ENCODE data around the gene PAX8. TPM values are rescaled to one million over a fixed set of nuclear protein-coding genes. Genes with fewer than 3 reads are reported as not detected.

PAX8 gene
- total and polyA plus RNA-seq, 2 experiments from 2014 or later = 0.21 to 0.32 TPM

DNA sequence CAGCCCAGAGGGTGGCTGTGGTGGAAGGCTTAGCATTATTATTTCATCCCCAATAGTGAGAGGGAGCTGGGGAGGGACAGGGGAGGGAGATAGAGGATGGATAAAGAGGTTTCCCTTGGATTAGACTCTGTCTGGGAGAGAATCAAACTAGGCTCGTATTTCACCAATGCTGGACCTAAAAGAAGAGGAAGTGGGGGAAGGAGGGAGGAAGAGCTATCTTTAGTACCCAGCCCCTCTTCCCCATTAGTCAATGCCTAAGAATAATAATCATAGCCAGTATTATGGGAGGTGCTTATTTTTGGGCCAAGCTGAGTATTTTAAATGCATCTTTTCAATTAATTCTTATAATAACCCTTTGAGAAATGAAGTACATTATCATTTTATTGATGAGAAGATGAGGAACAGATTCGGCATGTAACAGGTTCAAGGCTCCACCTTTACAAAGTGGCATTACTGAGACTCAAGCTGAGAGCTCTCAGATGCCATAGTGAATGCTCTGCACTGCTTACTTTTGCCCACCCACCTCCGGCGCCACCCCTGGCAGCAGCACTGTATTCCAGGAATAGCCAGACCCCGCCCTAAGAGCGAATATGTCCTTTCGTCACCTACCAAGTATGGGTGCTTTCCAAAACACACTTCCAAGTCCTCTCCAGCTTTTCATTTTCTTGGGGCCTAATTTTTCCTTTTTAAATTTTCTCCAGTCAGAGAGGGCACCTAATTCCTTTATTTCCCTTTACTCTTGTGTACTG, 21.0 kb downstream of the PAX8 start:
- peak overlapping the region; percentile 12; the same call in 1 of the 2 replicates for H3K4me2 ChIP-seq
- H3K4me3 ChIP-seq = no peak overlapping the region
- Mint-ChIP-seq H3K4me1 (peaks cover 17% of the 10 kb centered on the region), H3K36me3 (ENCODE audit: low read depth) (no peaks in the 10 kb centered on the region), H3K27ac (no peak overlapping the region), H3K27me3 (ENCODE audit: insufficient read depth, low read depth, poor library complexity) (peaks cover 9% of the 10 kb centered on the region), H3K4me3 (no peak overlapping the region), H3K9me3 (no peaks in the 10 kb centered on the region)
- TF ChIP-seq, protein P1, sequence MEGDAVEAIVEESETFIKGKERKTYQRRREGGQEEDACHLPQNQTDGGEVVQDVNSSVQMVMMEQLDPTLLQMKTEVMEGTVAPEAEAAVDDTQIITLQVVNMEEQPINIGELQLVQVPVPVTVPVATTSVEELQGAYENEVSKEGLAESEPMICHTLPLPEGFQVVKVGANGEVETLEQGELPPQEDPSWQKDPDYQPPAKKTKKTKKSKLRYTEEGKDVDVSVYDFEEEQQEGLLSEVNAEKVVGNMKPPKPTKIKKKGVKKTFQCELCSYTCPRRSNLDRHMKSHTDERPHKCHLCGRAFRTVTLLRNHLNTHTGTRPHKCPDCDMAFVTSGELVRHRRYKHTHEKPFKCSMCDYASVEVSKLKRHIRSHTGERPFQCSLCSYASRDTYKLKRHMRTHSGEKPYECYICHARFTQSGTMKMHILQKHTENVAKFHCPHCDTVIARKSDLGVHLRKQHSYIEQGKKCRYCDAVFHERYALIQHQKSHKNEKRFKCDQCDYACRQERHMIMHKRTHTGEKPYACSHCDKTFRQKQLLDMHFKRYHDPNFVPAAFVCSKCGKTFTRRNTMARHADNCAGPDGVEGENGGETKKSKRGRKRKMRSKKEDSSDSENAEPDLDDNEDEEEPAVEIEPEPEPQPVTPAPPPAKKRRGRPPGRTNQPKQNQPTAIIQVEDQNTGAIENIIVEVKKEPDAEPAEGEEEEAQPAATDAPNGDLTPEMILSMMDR (conservative IDR thresholded peaks at IDR 0.05; ENCODE audit: low read depth in 2 of 2) = 0 out of 4 replicates have a peak, but pooled peaks of 1 of the 2 experiments have one; percentile 9
- TF ChIP-seq ZNF114 (CRISPR knock-in tag; IDR thresholded peaks at IDR 0.05) = no peak
- no peaks in the 10 kb centered on the region for H3F3A ChIP-seq (replicated peaks; ENCODE audit: low read depth)
- no peaks in the 10 kb centered on the region for H3K36me3 ChIP-seq (ENCODE audit: insufficient read depth)
- DNase-seq (ENCODE audit: low spot score) (no peak), ATAC-seq (0 out of 3 replicates have a peak, but pooled peaks have one; percentile 38)
- no peak overlapping the region for H3K27ac ChIP-seq (ENCODE audit: low read depth)
- H2AFZ ChIP-seq = no peak overlapping the region
- no peaks in the 10 kb centered on the region for H3K27me3 ChIP-seq (ENCODE audit: insufficient read depth)
- H4K20me1 ChIP-seq (replicated peaks; ENCODE audit: insufficient read depth) = no peaks in the 10 kb centered on the region
- H3K79me2 ChIP-seq (replicated peaks; ENCODE audit: insufficient read depth) = no peaks in the 10 kb centered on the region
- no peaks in the 10 kb centered on the region for H3K9me2 ChIP-seq (ENCODE audit: insufficient read depth)
- peaks cover 7% of the 10 kb centered on the region for H3K4me1 ChIP-seq (ENCODE audit: insufficient read depth)

DNA sequence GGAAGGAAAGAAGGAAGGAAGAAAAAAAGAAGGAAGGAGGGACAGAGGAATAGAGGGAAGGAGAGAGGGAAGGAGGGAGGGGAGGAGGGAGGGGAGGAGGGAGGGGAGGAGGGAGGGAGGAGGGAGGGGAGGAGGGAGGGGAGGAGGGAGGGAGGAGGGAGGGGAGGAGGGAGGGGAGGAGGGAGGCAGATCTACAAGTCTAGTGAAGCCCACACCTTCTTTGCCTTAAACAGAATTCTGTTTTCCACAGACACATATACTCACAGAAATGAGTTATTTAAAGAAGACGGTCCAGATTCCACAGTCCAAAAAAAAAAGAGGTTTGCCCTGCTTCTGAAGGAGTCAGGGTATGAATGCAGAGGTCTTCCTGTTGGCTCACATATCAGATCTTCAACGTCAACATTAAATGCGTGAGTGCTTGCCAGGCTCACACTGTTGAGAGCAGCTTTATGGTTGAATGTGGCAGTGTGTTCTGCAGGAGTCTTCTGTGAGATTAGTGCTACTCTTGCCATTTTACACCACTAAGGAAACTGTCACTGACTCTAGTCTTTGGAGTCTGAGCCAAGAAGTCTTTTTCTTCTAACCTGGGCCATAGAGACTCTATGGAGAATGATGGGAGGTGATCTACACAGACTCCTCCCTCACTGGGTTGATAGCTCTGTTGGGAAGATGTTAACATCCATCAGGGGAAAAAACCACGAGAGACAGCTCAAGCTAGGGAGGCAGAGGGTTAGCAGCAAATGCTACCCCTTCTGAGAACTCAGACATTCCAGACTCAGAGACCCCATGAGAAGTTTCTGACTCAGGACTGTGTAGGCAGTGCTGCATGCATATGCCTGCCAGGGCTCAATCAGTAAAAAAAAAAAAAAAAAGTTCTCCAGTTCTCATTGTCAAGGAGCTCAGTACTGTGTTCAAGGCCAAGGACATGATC, 23.3 kb downstream of the PAX8 start:
- no peak overlapping the region for H2AFZ ChIP-seq
- H4K20me1 ChIP-seq (replicated peaks; ENCODE audit: insufficient read depth) = no peaks in the 10 kb centered on the region
- no peaks in the 10 kb centered on the region for H3K36me3 ChIP-seq (ENCODE audit: insufficient read depth)
- H3K4me1 ChIP-seq (ENCODE audit: insufficient read depth) = peaks cover 7% of the 10 kb centered on the region
- DNase-seq (ENCODE audit: low spot score) = no peak
- Mint-ChIP-seq H3K27ac (no peak overlapping the region), H3K36me3 (ENCODE audit: low read depth) (no peaks in the 10 kb centered on the region), H3K9me3 (no peaks in the 10 kb centered on the region), H3K27me3 (ENCODE audit: insufficient read depth, low read depth, poor library complexity) (peaks cover 5% of the 10 kb centered on the region), H3K4me3 (no peak overlapping the region), H3K4me1 (peaks cover 14% of the 10 kb centered on the region)
- H3K79me2 ChIP-seq (replicated peaks; ENCODE audit: insufficient read depth) = no peaks in the 10 kb centered on the region
- H3K9me2 ChIP-seq (ENCODE audit: insufficient read depth) = no peaks in the 10 kb centered on the region
- H3K4me3 ChIP-seq = no peak overlapping the region
- H3F3A ChIP-seq (replicated peaks; ENCODE audit: low read depth) = no peaks in the 10 kb centered on the region
- H3K4me2 ChIP-seq = no peak overlapping the region
- H3K27me3 ChIP-seq (ENCODE audit: insufficient read depth) = no peaks in the 10 kb centered on the region
- TF ChIP-seq CREB1 (CRISPR knock-in tag; IDR thresholded peaks at IDR 0.05; ENCODE audit: low read depth) = no peak
- no peak for ATAC-seq
- no peak overlapping the region for H3K27ac ChIP-seq (ENCODE audit: low read depth)

DNA sequence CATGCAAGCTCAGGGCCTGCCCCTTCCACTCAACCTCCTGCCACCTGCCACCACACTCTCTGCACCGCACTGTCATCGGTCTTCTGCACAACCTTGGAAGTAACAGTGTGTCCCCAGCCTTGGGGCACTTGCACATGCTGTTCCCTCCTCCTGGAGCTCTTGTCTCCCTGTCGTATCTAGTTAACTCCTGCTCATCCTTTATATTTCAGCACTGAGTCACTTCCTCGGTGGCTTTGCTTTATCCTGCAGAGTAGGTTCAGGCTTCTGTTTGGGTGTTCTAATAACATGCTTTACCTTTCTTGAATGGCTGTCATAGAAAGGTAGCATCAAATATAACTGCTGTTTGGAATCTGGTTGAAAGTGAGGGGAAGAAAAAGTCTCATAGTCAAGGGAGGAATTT, 25.3 kb downstream of the PAX8 start:
- Histone ChIP-seq H3K79me2 (replicated peaks; ENCODE audit: insufficient read depth) (no peaks in the 10 kb centered on the region), H4K20me1 (replicated peaks; ENCODE audit: insufficient read depth) (no peaks in the 10 kb centered on the region), H3F3A (replicated peaks; ENCODE audit: low read depth) (no peaks in the 10 kb centered on the region), H3K4me2 (no peak overlapping the region), H3K27me3 (ENCODE audit: insufficient read depth) (no peaks in the 10 kb centered on the region), H3K27ac (ENCODE audit: low read depth) (no peak overlapping the region), H3K4me1 (ENCODE audit: insufficient read depth) (peaks cover 7% of the 10 kb centered on the region), H3K9me2 (ENCODE audit: insufficient read depth) (no peaks in the 10 kb centered on the region), H3K4me3 (no peak overlapping the region), H2AFZ (no peak overlapping the region), H3K36me3 (ENCODE audit: insufficient read depth) (no peaks in the 10 kb centered on the region)
- Mint-ChIP-seq H3K9me3 (no peaks in the 10 kb centered on the region), H3K4me1 (peaks cover 12% of the 10 kb centered on the region), H3K27me3 (ENCODE audit: insufficient read depth, low read depth, poor library complexity) (no peaks in the 10 kb centered on the region), H3K36me3 (ENCODE audit: low read depth) (no peaks in the 10 kb centered on the region), H3K27ac (no peak overlapping the region), H3K4me3 (no peak overlapping the region)
- ATAC-seq = no peak
- no peak for DNase-seq (ENCODE audit: low spot score)
- TF ChIP-seq CREB1 (CRISPR knock-in tag; IDR thresholded peaks at IDR 0.05; ENCODE audit: low read depth) (no peak), STAT1 (IDR thresholded peaks at IDR 0.05; ENCODE audit: unreplicated experiment) (no peak), ZNF114 (CRISPR knock-in tag; IDR thresholded peaks at IDR 0.05) (no peak), EZH2phosphoT487 (IDR thresholded peaks at IDR 0.05; ENCODE audit: unreplicated experiment) (no peak), JUNB (IDR thresholded peaks at IDR 0.05; ENCODE audit: unreplicated experiment) (no peak)
- TF ChIP-seq, protein P2, sequence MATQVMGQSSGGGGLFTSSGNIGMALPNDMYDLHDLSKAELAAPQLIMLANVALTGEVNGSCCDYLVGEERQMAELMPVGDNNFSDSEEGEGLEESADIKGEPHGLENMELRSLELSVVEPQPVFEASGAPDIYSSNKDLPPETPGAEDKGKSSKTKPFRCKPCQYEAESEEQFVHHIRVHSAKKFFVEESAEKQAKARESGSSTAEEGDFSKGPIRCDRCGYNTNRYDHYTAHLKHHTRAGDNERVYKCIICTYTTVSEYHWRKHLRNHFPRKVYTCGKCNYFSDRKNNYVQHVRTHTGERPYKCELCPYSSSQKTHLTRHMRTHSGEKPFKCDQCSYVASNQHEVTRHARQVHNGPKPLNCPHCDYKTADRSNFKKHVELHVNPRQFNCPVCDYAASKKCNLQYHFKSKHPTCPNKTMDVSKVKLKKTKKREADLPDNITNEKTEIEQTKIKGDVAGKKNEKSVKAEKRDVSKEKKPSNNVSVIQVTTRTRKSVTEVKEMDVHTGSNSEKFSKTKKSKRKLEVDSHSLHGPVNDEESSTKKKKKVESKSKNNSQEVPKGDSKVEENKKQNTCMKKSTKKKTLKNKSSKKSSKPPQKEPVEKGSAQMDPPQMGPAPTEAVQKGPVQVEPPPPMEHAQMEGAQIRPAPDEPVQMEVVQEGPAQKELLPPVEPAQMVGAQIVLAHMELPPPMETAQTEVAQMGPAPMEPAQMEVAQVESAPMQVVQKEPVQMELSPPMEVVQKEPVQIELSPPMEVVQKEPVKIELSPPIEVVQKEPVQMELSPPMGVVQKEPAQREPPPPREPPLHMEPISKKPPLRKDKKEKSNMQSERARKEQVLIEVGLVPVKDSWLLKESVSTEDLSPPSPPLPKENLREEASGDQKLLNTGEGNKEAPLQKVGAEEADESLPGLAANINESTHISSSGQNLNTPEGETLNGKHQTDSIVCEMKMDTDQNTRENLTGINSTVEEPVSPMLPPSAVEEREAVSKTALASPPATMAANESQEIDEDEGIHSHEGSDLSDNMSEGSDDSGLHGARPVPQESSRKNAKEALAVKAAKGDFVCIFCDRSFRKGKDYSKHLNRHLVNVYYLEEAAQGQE (IDR thresholded peaks at IDR 0.05; ENCODE audit: unreplicated experiment) = no peak
- TF ChIP-seq, protein P3, sequence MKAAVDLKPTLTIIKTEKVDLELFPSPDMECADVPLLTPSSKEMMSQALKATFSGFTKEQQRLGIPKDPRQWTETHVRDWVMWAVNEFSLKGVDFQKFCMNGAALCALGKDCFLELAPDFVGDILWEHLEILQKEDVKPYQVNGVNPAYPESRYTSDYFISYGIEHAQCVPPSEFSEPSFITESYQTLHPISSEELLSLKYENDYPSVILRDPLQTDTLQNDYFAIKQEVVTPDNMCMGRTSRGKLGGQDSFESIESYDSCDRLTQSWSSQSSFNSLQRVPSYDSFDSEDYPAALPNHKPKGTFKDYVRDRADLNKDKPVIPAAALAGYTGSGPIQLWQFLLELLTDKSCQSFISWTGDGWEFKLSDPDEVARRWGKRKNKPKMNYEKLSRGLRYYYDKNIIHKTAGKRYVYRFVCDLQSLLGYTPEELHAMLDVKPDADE (IDR thresholded peaks at IDR 0.05) = no peak

All from GM23338 (cell line).